ENCODE measurements around the gene STX1A.
"Not testable (repeated sequence)": the region's sequence is repeated elsewhere in the genome, so short reads cannot be mapped to it uniquely, and the experiment has no call there.

The STX1A gene

GRCh38 chr7:73683056-73683787, 36.2 kb downstream of the STX1A start, which contains the start of the genes BUD23 and DNAJC30:
Gene BUD23 (plus strand): TSS chr7:73683597. CDS start chr7:73683626, 29 bp downstream.
Gene DNAJC30 (minus strand): TSS chr7:73683453. CDS start chr7:73683423, 30 bp downstream.
- peak; percentile 94 for DNase-seq (ENCODE audit: low read depth in 2 of 2)

- no peak for DNase-seq (ENCODE audit: low read depth in 2 of 2)
Measured at GRCh38 chr7:73682745-73683055, 36.8 kb downstream of the STX1A start.

GRCh38 chr7:73681031-73681430, 38.4 kb downstream of the STX1A start:
- DNase-seq (ENCODE audit: low read depth in 2 of 2), result no peak

- no peak for DNase-seq (ENCODE audit: low read depth in 2 of 2)
Measured at GRCh38 chr7:73680501-73680900, 39.0 kb downstream of the STX1A start.

GRCh38 chr7:73679709-73680108, 39.8 kb downstream of the STX1A start:
- no peak for DNase-seq (ENCODE audit: low read depth in 2 of 2)

- no peak for DNase-seq (ENCODE audit: low read depth in 2 of 2)
Measured at GRCh38 chr7:73678862-73679261, 40.6 kb downstream of the STX1A start.

GRCh38 chr7:73676062-73676461, 43.4 kb downstream of the STX1A start:
- not testable (repeated sequence) for DNase-seq (ENCODE audit: low read depth in 2 of 2)

GRCh38 chr7:73674468-73675124, 44.9 kb downstream of the STX1A start:
- no peak for DNase-seq (ENCODE audit: low read depth in 2 of 2)

GRCh38 chr7:73671857-73672445, 47.5 kb downstream of the STX1A start:
- DNase-seq (ENCODE audit: low read depth in 2 of 2), result no peak

GRCh38 chr7:73671322-73671661, 48.2 kb downstream of the STX1A start:
- no peak for DNase-seq (ENCODE audit: low read depth in 2 of 2)

GRCh38 chr7:73669858-73670385, 49.5 kb downstream of the STX1A start:
- DNase-seq (ENCODE audit: low read depth in 2 of 2), result no peak

- DNase-seq (ENCODE audit: low read depth in 2 of 2), result no peak
Measured at GRCh38 chr7:73669288-73669701, 50.2 kb downstream of the STX1A start.

GRCh38 chr7:73668886-73669230, 50.6 kb downstream of the STX1A start:
- no peak for DNase-seq (ENCODE audit: low read depth in 2 of 2)

GRCh38 chr7:73668103-73668885, 51.2 kb downstream of the STX1A start:
- DNase-seq (ENCODE audit: low read depth in 2 of 2), result no peak

- peak; percentile 87 to 91 for DNase-seq (ENCODE audit: low read depth in 2 of 2)
Measured at GRCh38 chr7:73667344-73668102, 51.9 kb downstream of the STX1A start, which contains the start of gene VPS37D. Gene VPS37D (plus strand): TSS chr7:73667831. CDS start chr7:73667959, 128 bp downstream.

- no peak for DNase-seq (ENCODE audit: low read depth in 2 of 2)
Measured at GRCh38 chr7:73663033-73663432, 56.4 kb downstream of the STX1A start.

- not testable (repeated sequence) for DNase-seq (ENCODE audit: low read depth in 2 of 2)
Measured at GRCh38 chr7:73660594-73660993, 58.9 kb downstream of the STX1A start.

GRCh38 chr7:73659983-73660382, 59.5 kb downstream of the STX1A start:
- DNase-seq (ENCODE audit: low read depth in 2 of 2), result no peak

GRCh38 chr7:73655309-73655708, 64.2 kb downstream of the STX1A start:
- DNase-seq (ENCODE audit: low read depth in 2 of 2), result not testable (repeated sequence)

- DNase-seq (ENCODE audit: low read depth in 2 of 2), result no peak
Measured at GRCh38 chr7:73652541-73652949, 66.9 kb downstream of the STX1A start.

- no peak for DNase-seq (ENCODE audit: low read depth in 2 of 2)
Measured at GRCh38 chr7:73650524-73650923, 68.9 kb downstream of the STX1A start.

All from stimulated activated CD8-positive, alpha-beta memory T cell treated with anti-CD3 and anti-CD28 coated beads, Interleukin-2, amount 100 ng/mL, for 1 hour (primary cell).